ENCODE results near the gene RNF113B.

DNA sequence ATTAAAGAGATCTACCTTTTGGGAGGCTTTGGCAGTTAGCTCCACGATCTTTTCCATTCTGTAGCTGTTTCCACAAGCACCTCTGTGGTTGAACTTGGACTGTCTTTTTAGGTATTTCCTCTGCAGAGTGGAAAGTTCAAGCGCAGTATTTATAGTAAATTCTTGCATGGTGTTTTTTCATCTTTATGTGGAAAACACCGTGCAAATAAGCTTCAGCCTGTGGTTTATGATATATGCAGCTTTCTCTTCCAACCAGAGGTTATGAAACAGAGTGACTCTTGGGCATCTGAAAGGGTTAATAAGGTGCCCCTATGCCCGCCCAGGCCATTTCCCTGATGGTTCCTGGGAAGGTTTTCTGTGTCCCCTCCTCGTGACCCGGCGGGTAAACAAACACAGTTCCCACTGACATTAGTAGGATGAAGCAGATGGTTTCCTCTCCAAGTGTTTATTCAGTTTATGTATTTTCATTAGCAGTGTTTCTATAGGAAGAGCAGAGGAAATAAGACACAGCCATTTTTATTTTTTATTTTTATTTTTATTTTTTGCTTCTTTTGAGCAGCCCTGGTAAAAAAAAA is 39.7 kb upstream of the RNF113B start:
- no peak for TF ChIP-seq CTCF (conservative IDR thresholded peaks at IDR 0.05)
- no peak for TF ChIP-seq EZH2 (IDR thresholded peaks at IDR 0.05; ENCODE audit: low read depth)

Measured in PC-9 (cell line).